Activated CD8-positive, alpha-beta T cell treated with anti-CD3 and anti-CD28 coated beads, Interleukin-2, amount 10 ng/mL, durations not matched to agents 7 days and 5 days (primary cell): ENCODE results near the gene NUPR1. TPM values are rescaled to one million over a fixed set of nuclear protein-coding genes. Genes with fewer than 3 reads are reported as not detected.
A peak's percentile ranks its signal among the peaks of the same experiment; 100 is the strongest.
"Not testable (repeated sequence)": the region's sequence is repeated elsewhere in the genome, so short reads cannot be mapped to it uniquely, and the experiment has no call there.

Experiments
- ATAC-seq: fragments of 150-1000 bp; cut with Tn5 transposase; one replicate; pipeline ENCODE4 v1.10.0; 2021; ENCODE audit warnings: moderate library complexity
- CTCF ChIA-PET: fragments of 350-600 bp; sonication (Branson Sonifier 250); formaldehyde crosslinking; loops from one replicate; lab custom pipeline; 2021; ENCODE audit warnings: antibody characterized with exemption; lab: Charles Lee
- POLR2A ChIA-PET: fragments of 350-600 bp; sonication (Branson Sonifier 250); formaldehyde crosslinking; loops from one replicate; lab custom pipeline; 2021; ENCODE audit warnings: antibody characterized with exemption; lab: Charles Lee
- DNase-seq: peaks from one replicate; pipeline ENCODE4 v3.0.0-alpha.2; 2020
- H3K27ac Mint-ChIP-seq: one replicate; pipeline ENCODE4 v1.8.0; 2021; ENCODE audit warnings: mild to moderate bottlenecking, mixed read lengths
- H3K27me3 Mint-ChIP-seq: one replicate; pipeline ENCODE4 v1.8.0; 2021; ENCODE audit warnings: low read depth, mixed read lengths
- H3K36me3 Mint-ChIP-seq: one replicate; pipeline ENCODE4 v1.8.0; 2021; ENCODE audit warnings: low read depth, mixed read lengths
- H3K4me1 Mint-ChIP-seq: one replicate; pipeline ENCODE4 v1.8.0; 2021; ENCODE audit warnings: low read depth, mixed read lengths
- H3K4me3 Mint-ChIP-seq: one replicate; pipeline ENCODE4 v1.8.0; 2021; ENCODE audit warnings: mild to moderate bottlenecking, mixed read lengths
- H3K9me3 Mint-ChIP-seq: one replicate; pipeline ENCODE4 v1.8.0; 2022; ENCODE audit warnings: mixed read lengths; ENCODE audit not compliant: insufficient read depth
- total RNA-seq, 2 experiments: library from RNA; stranded (reverse); gene quantifications; one replicate each; pipeline ENCODE4 v1.2.3, GENCODE V29; 2021

The NUPR1 gene
- total RNA-seq, 2 experiments from 2014 or later = not detected

DNA sequence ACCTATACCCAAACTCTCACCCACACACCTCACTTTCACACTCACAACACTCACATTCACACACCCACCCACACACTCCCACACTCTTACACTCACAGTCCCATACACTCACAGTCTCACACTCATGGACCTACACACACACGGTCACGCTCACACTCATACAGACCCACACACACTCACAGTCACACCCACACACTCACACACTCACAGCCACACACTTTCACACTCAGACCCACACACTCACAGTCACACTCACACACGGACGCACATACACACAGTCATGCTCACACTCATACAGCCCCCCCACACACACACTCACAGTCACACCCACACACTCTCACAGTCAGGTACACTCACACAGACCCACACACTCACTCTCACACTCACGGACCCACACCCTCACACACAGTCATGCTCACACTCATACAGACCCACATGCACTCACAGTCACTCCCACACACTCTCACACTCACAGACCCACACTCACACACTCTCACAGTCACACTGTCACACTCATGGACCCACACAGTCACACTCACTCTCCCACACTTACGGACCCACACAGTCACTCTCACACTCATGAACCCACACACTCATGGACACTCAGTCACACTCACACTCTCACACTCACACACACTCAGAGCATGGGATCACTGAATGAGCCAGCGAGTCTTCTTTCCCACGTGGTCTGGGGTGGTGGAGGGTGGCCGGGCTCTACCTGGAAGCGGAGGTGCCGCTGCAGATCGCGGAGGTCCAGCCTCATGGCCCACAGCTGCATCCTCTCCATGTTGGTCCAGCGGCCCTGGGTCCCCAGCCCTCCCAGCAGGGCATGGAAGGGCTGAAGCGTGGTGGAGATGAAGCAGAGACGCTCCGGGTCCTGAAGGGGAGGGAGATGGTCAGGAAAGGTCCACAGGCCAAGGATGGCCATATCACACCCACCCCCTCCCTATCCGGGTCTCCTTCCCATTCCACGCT lies 37.2 kb downstream of the NUPR1 start:
- Mint-ChIP-seq H3K27me3 (peaks cover 5% of the 10 kb centered on the region), H3K36me3 (peaks cover 29% of the 10 kb centered on the region), H3K27ac (no peak overlapping the region), H3K4me1 (peaks cover 20% of the 10 kb centered on the region), H3K4me3 (no peak overlapping the region), H3K9me3 (no peaks in the 10 kb centered on the region)
- ChIA-PET POLR2A (interaction anchor here (0.6 kb wide), 1 partner anchor 1295 kb away, joined by 3 read pairs; no protein-coding TSS in a partner anchor), CTCF (interaction anchor here (0.6 kb wide), 1 partner anchor 26 kb away, joined by 3 read pairs; no protein-coding TSS in a partner anchor)
- no peak for ATAC-seq
- no peak for DNase-seq

GRCh38 chr16:28500476-28501180 lies 38.1 kb downstream of the NUPR1 start:
- peaks cover 36% of the 10 kb centered on the region for H3K36me3 Mint-ChIP-seq
- H3K27ac Mint-ChIP-seq, ATAC-seq, H3K4me3 Mint-ChIP-seq, DNase-seq, H3K27me3 Mint-ChIP-seq, H3K9me3 Mint-ChIP-seq: not testable (repeated sequence)
- CTCF ChIA-PET = interaction anchor here (0.6 kb wide), 1 partner anchor 27 kb away, joined by 3 read pairs; no protein-coding TSS in a partner anchor
- POLR2A ChIA-PET = interaction anchor here (0.6 kb wide), 1 partner anchor 1296 kb away, joined by 3 read pairs; no protein-coding TSS in a partner anchor
- peaks cover 25% of the 10 kb centered on the region for H3K4me1 Mint-ChIP-seq

DNA sequence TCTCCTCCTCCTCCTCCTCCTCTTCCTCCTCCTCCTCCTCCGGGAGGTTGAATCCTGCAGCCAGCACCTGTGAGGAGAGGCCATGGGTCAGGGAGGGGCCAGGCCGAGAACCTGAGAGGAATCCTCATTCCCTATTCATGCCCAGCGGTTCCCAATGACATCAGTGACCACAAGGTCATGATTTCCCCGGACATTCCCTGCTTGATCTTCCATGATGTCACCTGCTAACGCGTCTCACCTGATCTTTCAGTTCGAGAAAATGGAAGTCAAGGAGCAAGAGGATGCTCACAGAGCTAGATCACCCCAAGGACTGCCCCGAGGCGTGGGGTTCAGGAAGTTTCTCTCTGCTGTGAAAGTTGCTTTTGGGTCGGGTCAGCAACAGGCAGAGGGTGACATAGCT lies 38.9 kb downstream of the NUPR1 start:
- Mint-ChIP-seq H3K4me1 (peaks cover 33% of the 10 kb centered on the region), H3K27me3 (no peaks in the 10 kb centered on the region), H3K9me3 (no peaks in the 10 kb centered on the region), H3K27ac (peak overlapping the region; percentile 57), H3K36me3 (peaks cover 43% of the 10 kb centered on the region), H3K4me3 (no peak overlapping the region)
- CTCF ChIA-PET = no interaction called here
- ATAC-seq (no peak), DNase-seq (no peak)
- POLR2A ChIA-PET = no interaction called here

DNA sequence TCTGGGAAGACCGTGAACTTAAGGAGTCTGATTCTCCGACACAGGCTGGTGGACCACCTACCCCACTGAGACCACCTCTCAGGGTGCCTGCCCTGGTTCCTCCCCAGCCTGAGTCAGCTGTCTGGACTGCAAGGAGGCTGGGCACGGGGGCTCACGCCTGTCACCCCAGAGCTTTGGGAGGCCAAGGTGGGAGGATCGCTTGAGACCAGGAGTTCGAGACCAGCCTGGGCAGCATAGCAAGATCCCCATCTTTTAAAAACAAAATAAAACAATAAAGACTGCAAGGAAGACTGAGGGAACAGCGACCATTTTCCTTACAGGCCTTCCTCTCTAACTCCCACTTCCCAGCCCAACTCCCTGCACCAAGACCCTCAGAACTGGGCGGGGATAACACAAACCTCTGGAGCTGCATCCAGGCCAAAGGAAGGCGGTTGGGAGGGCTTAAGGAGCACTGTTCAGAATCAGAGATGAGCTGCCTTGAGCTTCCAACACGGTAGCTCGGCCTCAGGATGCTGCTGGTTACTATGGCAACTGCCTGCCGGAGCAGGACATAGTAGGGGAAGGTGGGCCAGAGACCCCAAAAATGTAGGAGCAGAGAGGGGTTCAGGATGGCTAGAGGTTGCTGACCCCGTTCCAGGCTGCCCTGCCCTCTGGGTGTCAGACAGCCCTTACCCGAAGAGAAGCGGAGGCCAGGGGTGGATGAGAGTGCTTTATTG lies 40.0 kb downstream of the NUPR1 start:
- CTCF ChIA-PET = no interaction called here
- Mint-ChIP-seq H3K9me3 (no peaks in the 10 kb centered on the region), H3K4me3 (no peak overlapping the region), H3K27me3 (no peaks in the 10 kb centered on the region), H3K4me1 (peaks cover 43% of the 10 kb centered on the region), H3K36me3 (peaks cover 47% of the 10 kb centered on the region), H3K27ac (peak overlapping the region; percentile 3)
- ATAC-seq = no peak
- no peak for DNase-seq
- POLR2A ChIA-PET = no interaction called here

DNA sequence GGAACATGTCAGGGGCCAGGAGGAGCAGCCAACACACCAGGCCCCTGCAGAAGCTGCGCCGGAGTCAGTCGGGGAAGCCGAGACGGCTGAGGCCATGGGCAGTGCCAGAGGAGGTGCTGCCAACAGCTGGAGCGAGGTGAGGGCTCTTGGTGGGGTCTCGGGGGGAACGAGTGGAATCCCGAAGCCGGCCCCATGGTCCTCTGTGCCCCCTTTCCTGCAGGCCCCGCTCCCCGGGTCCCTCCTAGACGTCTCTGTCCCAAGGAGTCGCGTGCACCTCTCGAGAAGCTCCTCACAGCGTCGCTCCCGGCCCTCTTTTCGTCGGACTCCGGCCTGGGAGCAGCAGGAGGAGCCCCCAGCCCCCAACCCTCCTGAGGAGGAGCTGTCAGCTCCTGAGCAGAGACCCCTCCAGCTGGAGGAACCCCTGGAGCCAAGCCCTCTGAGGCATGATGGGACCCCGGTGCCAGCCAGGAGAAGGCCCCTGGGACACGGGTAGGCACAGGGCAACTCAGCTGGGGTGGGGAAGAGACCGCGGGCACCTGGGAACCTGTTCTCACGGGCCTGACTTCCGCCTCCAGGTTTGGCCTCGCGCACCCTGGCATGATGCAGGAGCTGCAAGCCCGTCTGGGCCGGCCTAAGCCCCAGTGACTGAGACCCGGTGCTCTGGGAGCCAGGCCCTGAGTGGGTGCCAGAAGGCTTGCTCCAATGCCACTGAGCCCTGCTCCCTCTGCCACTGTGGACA lies 40.7 kb downstream of the NUPR1 start:
- Mint-ChIP-seq H3K4me1 (peaks cover 51% of the 10 kb centered on the region), H3K36me3 (peaks cover 48% of the 10 kb centered on the region), H3K27me3 (no peaks in the 10 kb centered on the region), H3K27ac (peak overlapping the region; percentile 99), H3K9me3 (no peaks in the 10 kb centered on the region), H3K4me3 (no peak overlapping the region)
- ChIA-PET POLR2A (no interaction called here), CTCF (no interaction called here)
- no peak for DNase-seq
- ATAC-seq = no peak

GRCh38 chr16:28497386-28497785 lies 41.4 kb downstream of the NUPR1 start:
- H3K9me3 Mint-ChIP-seq = no peaks in the 10 kb centered on the region
- no peak for DNase-seq
- peak overlapping the region; percentile 93 for H3K4me3 Mint-ChIP-seq
- peak overlapping the region; percentile 99 for H3K27ac Mint-ChIP-seq
- CTCF ChIA-PET = no interaction called here
- peaks cover 48% of the 10 kb centered on the region for H3K36me3 Mint-ChIP-seq
- H3K4me1 Mint-ChIP-seq = peaks cover 53% of the 10 kb centered on the region
- no peaks in the 10 kb centered on the region for H3K27me3 Mint-ChIP-seq
- POLR2A ChIA-PET = no interaction called here
- ATAC-seq = no peak

- DNase-seq = no peak
- Mint-ChIP-seq H3K27ac (peak overlapping the region; percentile 99), H3K36me3 (peaks cover 50% of the 10 kb centered on the region), H3K4me3 (peak overlapping the region; percentile 93), H3K9me3 (no peaks in the 10 kb centered on the region), H3K27me3 (no peaks in the 10 kb centered on the region), H3K4me1 (peaks cover 53% of the 10 kb centered on the region)
- ChIA-PET POLR2A (no interaction called here), CTCF (no interaction called here)
- ATAC-seq = no peak
These were observed 41.9 kb downstream of the NUPR1 start for GRCh38 chr16:28496844-28497243.

DNA sequence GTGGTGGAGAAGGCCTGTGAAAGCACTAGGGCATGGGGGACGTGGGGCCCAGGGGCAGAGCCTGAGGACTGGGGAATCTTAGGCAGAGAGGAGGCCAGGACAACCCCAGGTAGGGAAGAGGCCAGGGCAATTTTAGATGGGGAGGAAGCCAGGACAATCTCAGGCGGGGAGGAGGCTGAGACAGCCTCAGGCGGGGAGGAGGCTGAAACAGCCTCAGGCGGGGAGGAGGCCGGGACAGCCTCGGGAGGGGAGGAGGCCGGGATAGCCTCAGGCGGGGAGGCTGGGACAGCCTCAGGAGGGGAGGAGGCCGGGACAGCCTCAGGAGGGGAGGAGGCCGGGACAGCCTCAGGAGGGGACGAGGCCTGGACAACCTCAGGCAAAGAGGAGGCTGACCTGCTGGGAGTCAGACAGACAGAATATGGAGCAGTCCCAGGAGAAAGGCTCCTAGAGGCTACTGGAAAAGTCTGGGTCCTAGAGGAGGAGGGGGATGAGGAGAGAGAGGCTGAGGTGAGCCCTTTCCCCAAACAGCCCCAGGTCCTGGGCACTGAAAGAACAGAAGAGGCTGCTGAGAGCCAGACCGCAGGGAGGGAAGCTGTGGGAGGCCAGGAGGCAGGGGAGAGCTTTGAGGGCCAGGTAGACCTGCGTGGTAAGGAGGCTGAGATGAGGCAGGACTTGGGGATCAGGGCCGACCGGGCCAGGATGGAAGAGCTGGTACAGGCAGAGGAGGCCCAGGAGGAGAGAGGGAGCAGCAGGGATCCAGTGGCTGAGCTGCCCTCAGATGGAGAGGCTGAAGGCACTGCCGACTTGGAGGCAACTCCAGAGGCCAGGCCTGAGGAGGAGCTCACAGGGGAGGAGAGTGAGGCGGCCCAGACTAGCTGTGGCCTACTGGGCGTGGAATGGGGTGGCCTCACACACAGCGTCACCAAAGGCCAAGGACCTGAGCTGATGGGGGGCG lies 42.7 kb downstream of the NUPR1 start:
- no peaks in the 10 kb centered on the region for H3K27me3 Mint-ChIP-seq
- POLR2A ChIA-PET = interaction anchor here (1.2 kb wide), 1 partner anchor 17 kb away, joined by 3 read pairs; no protein-coding TSS in a partner anchor

DNA sequence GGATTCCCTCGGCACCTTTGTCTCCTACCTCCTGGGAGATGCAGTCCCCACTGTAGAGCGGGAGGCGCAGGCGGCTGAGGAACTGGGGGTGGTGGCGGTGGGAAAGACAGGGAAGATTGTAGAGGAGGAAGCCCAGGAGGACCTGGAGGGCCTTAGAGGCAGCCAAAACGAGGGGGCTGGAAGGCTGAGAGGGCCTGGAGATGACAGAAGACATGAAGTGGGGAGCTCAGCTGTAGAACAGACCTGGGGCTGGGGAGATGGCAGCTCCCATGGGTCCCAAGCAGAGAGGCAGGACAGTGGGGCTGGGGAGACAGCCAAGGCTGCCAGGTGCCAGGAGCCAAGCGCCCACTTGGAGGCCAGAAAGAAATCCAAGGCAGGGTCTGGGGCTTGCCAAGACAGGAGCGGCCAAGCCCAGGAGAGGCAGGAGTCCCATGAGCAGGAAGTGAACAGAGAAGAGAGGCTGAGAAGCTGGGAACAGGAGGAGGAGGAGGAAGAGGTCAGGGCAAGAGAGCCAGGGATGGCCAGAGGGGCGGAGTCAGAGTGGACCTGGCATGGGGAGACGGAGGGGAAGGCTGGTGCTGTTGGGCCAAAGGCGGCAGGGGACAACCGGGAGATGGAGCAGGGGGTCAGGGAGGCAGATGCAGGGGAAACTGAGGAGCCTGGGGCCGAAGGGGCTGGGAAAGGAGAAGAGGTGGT lies 43.5 kb downstream of the NUPR1 start:
- Mint-ChIP-seq H3K9me3 (no peaks in the 10 kb centered on the region), H3K27me3 (no peaks in the 10 kb centered on the region), H3K27ac (peak overlapping the region; percentile 99), H3K4me3 (peak overlapping the region; percentile 93), H3K4me1 (peaks cover 59% of the 10 kb centered on the region), H3K36me3 (peaks cover 55% of the 10 kb centered on the region)
- ATAC-seq (no peak), DNase-seq (no peak)
- ChIA-PET CTCF (interaction anchor here (2.2 kb wide), 1 partner anchor 8 kb away, joined by 9 read pairs; no protein-coding TSS in a partner anchor), POLR2A (interaction anchor here (1.2 to 3.1 kb wide), 4 partner anchors 8 to 427 kb away, joined by 3 to 13 read pairs (median 7); partner anchors contain the start of gene SGF29)

More for the DNA sequence above, 42.7 kb downstream of the NUPR1 start:
- Mint-ChIP-seq H3K4me1 (peaks cover 55% of the 10 kb centered on the region), H3K27ac (peak overlapping the region; percentile 99), H3K9me3 (no peaks in the 10 kb centered on the region), H3K36me3 (peaks cover 58% of the 10 kb centered on the region), H3K4me3 (peak overlapping the region; percentile 93)
- no peak for ATAC-seq
- CTCF ChIA-PET = interaction anchor here (2.2 kb wide), 1 partner anchor 8 kb away, joined by 9 read pairs; no protein-coding TSS in a partner anchor
- no peak for DNase-seq
